ENCODE results near the gene MRPL27.
"Not testable (repeated sequence)": the region's sequence is repeated elsewhere in the genome, so short reads cannot be mapped to it uniquely, and the experiment has no call there.

Gene MRPL27

GRCh38 chr17:50345432-50346312 lies 27.3 kb downstream of the MRPL27 start, which contains the start of gene XYLT2:
Gene XYLT2, plus strand, starts transcription at chr17:50346126. Its CDS starts 15 bp downstream, at chr17:50346141.
- Histone ChIP-seq H3K4me1 (peaks cover 0 to 39% (median 31%) of the 10 kb centered on the region in 4 donors), H3K27me3 (no peaks in the 10 kb centered on the region), H3K27ac (peak within 1 kb of the TSS; percentile 54 to 69), H3K36me3 (no peaks in the 10 kb centered on the region), H3K4me3 (peak within 1 kb of the TSS; percentile 78 to 92), H3K9me3 (no peaks in the 10 kb centered on the region)
- peak; percentile 80 to 90 for DNase-seq
- intact Hi-C loops (cut with DNase I; ENCODE audit: low total_unique reads), result no loop called here
- TF ChIP-seq, protein P1, sequence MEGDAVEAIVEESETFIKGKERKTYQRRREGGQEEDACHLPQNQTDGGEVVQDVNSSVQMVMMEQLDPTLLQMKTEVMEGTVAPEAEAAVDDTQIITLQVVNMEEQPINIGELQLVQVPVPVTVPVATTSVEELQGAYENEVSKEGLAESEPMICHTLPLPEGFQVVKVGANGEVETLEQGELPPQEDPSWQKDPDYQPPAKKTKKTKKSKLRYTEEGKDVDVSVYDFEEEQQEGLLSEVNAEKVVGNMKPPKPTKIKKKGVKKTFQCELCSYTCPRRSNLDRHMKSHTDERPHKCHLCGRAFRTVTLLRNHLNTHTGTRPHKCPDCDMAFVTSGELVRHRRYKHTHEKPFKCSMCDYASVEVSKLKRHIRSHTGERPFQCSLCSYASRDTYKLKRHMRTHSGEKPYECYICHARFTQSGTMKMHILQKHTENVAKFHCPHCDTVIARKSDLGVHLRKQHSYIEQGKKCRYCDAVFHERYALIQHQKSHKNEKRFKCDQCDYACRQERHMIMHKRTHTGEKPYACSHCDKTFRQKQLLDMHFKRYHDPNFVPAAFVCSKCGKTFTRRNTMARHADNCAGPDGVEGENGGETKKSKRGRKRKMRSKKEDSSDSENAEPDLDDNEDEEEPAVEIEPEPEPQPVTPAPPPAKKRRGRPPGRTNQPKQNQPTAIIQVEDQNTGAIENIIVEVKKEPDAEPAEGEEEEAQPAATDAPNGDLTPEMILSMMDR (IDR thresholded peaks at IDR 0.05), result no peak

GRCh38 chr17:50344731-50345365 lies 28.1 kb downstream of the MRPL27 start:
- Histone ChIP-seq H3K27ac (no peak overlapping the region), H3K4me1 (peaks cover 0 to 39% (median 31%) of the 10 kb centered on the region in 4 donors)
- peak in 1 of 2 donors; percentile 59 for DNase-seq

GRCh38 chr17:50339381-50339780 lies 33.6 kb downstream of the MRPL27 start:
- TF ChIP-seq, protein P1 (IDR thresholded peaks at IDR 0.05), result no peak
- H3K4me3 ChIP-seq, result no peak overlapping the region
- intact Hi-C loops (cut with DNase I; ENCODE audit: low total_unique reads), result no loop called here

More at GRCh38 chr17:50344731-50345365, 28.1 kb downstream of the MRPL27 start:
- Histone ChIP-seq H3K36me3 (no peaks in the 10 kb centered on the region), H3K27me3 (no peaks in the 10 kb centered on the region), H3K4me3 (no peak overlapping the region), H3K9me3 (no peaks in the 10 kb centered on the region)
- TF ChIP-seq, protein P1 (IDR thresholded peaks at IDR 0.05), result no peak
- intact Hi-C loops (cut with DNase I; ENCODE audit: low total_unique reads), result no loop called here

GRCh38 chr17:50338645-50339044 lies 34.3 kb downstream of the MRPL27 start:
- intact Hi-C loops (cut with DNase I; ENCODE audit: low total_unique reads), result no loop called here
- H3K9me3 ChIP-seq, result peaks cover 0 to 7% (median 5%) of the 10 kb centered on the region in 3 donors
- TF ChIP-seq, protein P1 (IDR thresholded peaks at IDR 0.05), result no peak
- no peaks in the 10 kb centered on the region for H3K36me3 ChIP-seq
- H3K4me1 ChIP-seq, result no peaks in the 10 kb centered on the region
- DNase-seq, result no peak
- no peak overlapping the region for H3K27ac ChIP-seq
- no peak overlapping the region for H3K4me3 ChIP-seq
- H3K27me3 ChIP-seq, result peaks cover 0 to 3% of the 10 kb centered on the region in 2 donors

More at GRCh38 chr17:50339381-50339780, 33.6 kb downstream of the MRPL27 start:
- Histone ChIP-seq H3K27me3 (peaks cover 0 to 3% of the 10 kb centered on the region in 2 donors), H3K4me1 (no peaks in the 10 kb centered on the region), H3K36me3 (no peaks in the 10 kb centered on the region), H3K9me3 (peaks cover 0 to 7% (median 5%) of the 10 kb centered on the region in 3 donors), H3K27ac (no peak overlapping the region)
- no peak for DNase-seq

GRCh38 chr17:50337956-50338355 lies 35.0 kb downstream of the MRPL27 start:
- Histone ChIP-seq H3K27ac (no peak overlapping the region), H3K9me3 (peaks cover 0 to 7% (median 5%) of the 10 kb centered on the region in 3 donors), H3K4me1 (no peaks in the 10 kb centered on the region), H3K4me3 (no peak overlapping the region), H3K27me3 (peaks cover 0 to 3% of the 10 kb centered on the region in 2 donors), H3K36me3 (no peaks in the 10 kb centered on the region)
- intact Hi-C loops (cut with DNase I; ENCODE audit: low total_unique reads), result loop anchor here (2.0 kb wide), 1 partner anchor 61 kb away; no protein-coding TSS in a partner anchor
- TF ChIP-seq, protein P1 (IDR thresholded peaks at IDR 0.05), result no peak
- DNase-seq, result no peak

DNA sequence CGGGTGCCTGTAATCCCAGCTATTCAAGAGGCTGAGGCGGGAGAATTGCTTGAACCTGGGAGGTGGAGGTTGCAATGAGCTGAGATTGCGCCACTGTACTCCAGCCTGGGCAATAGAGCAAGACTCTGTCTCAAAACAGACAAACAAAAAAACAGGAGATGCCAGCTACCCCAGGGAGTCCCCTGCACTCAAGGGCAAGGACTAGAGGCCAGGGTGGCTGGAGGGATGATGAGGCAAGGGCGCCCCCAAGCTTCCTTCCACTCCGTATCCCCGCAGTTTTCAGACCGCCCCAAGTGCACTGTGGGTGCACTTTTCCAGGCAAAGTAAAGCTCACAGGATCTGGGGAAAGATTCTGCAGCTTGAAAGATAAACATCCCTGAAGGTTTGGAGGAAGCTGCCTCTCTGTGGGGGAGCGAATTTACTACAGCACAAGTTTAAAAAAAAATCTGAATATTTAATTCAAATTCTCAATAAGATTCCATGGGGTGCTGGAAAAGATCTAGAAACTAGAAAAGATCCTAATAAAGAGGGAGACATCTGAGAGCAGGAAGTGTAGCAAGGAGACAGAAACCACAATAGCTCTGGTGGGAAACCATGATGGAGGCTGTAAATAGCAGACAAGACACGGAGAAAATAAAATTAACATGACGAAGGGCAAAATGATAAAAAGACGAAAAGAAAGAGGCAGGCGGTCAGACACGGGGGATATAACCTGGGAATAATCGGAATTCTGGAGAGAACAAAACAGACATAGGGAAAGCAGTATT lies 39.5 kb downstream of the MRPL27 start:
- H3K4me3 ChIP-seq; H3K27me3 ChIP-seq; H3K4me1 ChIP-seq; H3K27ac ChIP-seq; H3K36me3 ChIP-seq; intact Hi-C loops (cut with DNase I; ENCODE audit: low total_unique reads); H3K9me3 ChIP-seq; DNase-seq: not testable (repeated sequence)

Data from tibial artery (tissue), 4 donors.